GM12872 (cell line): Measurements from ENCODE around the gene AREL1.

Source experiments
- CTCF ChIP-seq: IDR thresholded peaks from 3 replicates; pipeline ENCODE4 v1.5.1; 2011; ENCODE audit warnings: low read depth, mild to moderate bottlenecking, low read length, moderate library complexity; ENCODE audit not compliant: insufficient read depth

AREL1 gene

DNA sequence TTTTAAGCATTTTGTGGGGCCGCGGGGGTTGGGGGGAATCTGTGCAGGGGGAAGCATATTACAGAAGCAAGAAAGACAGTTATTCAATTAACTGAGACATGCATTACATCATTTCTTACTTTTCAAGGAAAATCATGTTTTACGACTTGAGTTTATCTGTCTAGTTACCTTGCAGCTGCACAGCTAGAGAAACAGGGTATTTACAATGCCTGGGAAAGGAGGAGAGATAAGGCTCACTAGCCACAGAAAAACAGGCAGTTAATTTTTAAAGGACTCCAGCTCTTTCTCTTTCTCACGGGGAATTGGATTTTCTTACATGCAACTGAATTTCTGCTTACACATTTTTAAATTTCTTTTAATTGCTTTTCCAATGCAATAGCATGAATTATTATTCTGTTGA is 22.2 kb upstream of the AREL1 start:
- no peak for TF ChIP-seq CTCF

GRCh38 chr14:74733221-74733620 is 20.3 kb upstream of the AREL1 start:
- TF ChIP-seq CTCF, result no peak

GRCh38 chr14:74732387-74732786 is 19.5 kb upstream of the AREL1 start:
- no peak for TF ChIP-seq CTCF

- TF ChIP-seq CTCF, result no peak
Observed at GRCh38 chr14:74723134-74723533, 10.3 kb upstream of the AREL1 start.

DNA sequence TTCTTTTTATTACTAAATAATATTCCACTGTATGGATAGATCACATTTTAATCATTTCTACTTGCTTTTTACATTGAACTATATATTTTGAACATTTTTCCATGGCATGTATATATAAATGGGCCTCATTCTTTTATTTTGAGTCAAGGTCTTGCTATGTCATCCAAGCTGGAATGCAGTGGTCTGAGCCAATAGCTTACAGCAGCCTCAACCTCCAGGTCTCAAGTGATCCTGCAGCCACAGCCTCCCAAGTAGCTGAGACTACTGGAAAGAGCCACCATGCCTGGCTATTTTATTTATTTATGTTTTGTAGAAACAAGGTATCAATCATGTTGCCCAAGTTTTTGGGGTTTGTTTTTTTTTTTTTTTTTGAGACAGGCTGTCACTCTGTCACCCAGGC is 7.6 kb upstream of the AREL1 start:
- TF ChIP-seq CTCF, result no peak

- no peak for TF ChIP-seq CTCF
Observed at GRCh38 chr14:74713395-74713735, 485 bp upstream of the AREL1 start.

DNA sequence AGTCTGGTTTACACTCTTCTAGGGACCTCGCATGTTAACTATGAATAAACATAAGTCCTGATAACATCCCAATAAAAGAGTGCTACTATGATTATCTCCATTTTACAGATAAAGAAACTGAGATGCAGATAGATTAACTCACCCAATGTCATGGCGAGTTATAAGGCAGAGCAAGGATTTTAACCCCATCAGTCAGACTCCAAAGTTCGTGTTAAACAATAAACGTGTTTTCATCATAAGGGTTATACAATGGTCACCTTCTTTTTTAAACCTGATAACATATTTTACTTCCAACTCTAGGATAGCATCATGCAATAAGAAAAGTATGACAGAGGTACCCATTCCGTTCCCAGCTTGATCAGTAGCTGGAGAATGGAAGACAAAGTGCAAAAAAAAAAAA is 1.2 kb downstream of the AREL1 start:
- no peak for TF ChIP-seq CTCF

- no peak for TF ChIP-seq CTCF
Observed at GRCh38 chr14:74710480-74710879, 2.4 kb downstream of the AREL1 start.
